Measurements from ENCODE around the gene GOT2.
A peak's percentile ranks its signal among the peaks of the same experiment; 100 is the strongest.
"Not testable (repeated sequence)": the region's sequence is repeated elsewhere in the genome, so short reads cannot be mapped to it uniquely, and the experiment has no call there.

The GOT2 gene

GRCh38 chr16:58723109-58723508, 11.0 kb downstream of the GOT2 start:
- no peak for DNase-seq

GRCh38 chr16:58717994-58718393, 16.1 kb downstream of the GOT2 start:
- DNase-seq, result no peak

GRCh38 chr16:58716468-58716867, 17.6 kb downstream of the GOT2 start:
- no peak for DNase-seq

- no peak for DNase-seq
These were observed 20.4 kb downstream of the GOT2 start for GRCh38 chr16:58713742-58714141.

- DNase-seq, result no peak
These were observed 24.8 kb downstream of the GOT2 start for GRCh38 chr16:58709333-58709732.

GRCh38 chr16:58699151-58699550, 35.0 kb downstream of the GOT2 start:
- DNase-seq, result no peak

- no peak for DNase-seq
These were observed 38.7 kb downstream of the GOT2 start for GRCh38 chr16:58695368-58695767.

GRCh38 chr16:58692450-58692849, 41.7 kb downstream of the GOT2 start:
- DNase-seq, result no peak

GRCh38 chr16:58686985-58687706, 47.0 kb downstream of the GOT2 start:
- DNase-seq, result not testable (repeated sequence)

- DNase-seq, result no peak
These were observed 49.0 kb downstream of the GOT2 start for GRCh38 chr16:58685084-58685449.

GRCh38 chr16:58684354-58685083, 49.6 kb downstream of the GOT2 start, which contains the start of gene SLC38A7:
Gene SLC38A7, minus strand, starts transcription at chr16:58684770. Its CDS starts 4,644 bp downstream, at chr16:58680126.
- DNase-seq, result peak in 55 of 56 donors; percentile 18 to 93 (median 80)

- peak in 1 of 56 donors; percentile 42 for DNase-seq
These were observed 50.1 kb downstream of the GOT2 start for GRCh38 chr16:58684001-58684353.

- DNase-seq, result no peak
These were observed 54.4 kb downstream of the GOT2 start for GRCh38 chr16:58679763-58680162.

GRCh38 chr16:58678716-58679115, 55.4 kb downstream of the GOT2 start:
- peak in 39 of 56 donors; percentile 4 to 73 (median 25) for DNase-seq

- no peak for DNase-seq
These were observed 55.8 kb downstream of the GOT2 start for GRCh38 chr16:58678269-58678668.

GRCh38 chr16:58670946-58671583, 63.1 kb downstream of the GOT2 start:
- no peak for DNase-seq

GRCh38 chr16:58670177-58670576, 63.9 kb downstream of the GOT2 start:
- DNase-seq, result no peak

- DNase-seq, result no peak
These were observed 68.9 kb downstream of the GOT2 start for GRCh38 chr16:58665200-58665599.

GRCh38 chr16:58661199-58661830, 72.8 kb downstream of the GOT2 start:
- peak in 26 of 56 donors; percentile 2 to 53 (median 13) for DNase-seq

GRCh38 chr16:58659911-58660310, 74.2 kb downstream of the GOT2 start:
- DNase-seq, result not testable (repeated sequence)

- DNase-seq, result no peak
These were observed 75.3 kb downstream of the GOT2 start for GRCh38 chr16:58658796-58659211.

Data from nucleus accumbens (tissue), 56 donors.